ENCODE results near the gene MMRN2. TPM values are rescaled to one million over a fixed set of nuclear protein-coding genes. Genes with fewer than 3 reads are reported as not detected.
"Not testable (repeated sequence)": the region's sequence is repeated elsewhere in the genome, so short reads cannot be mapped to it uniquely, and the experiment has no call there.

Gene MMRN2
- total RNA-seq, 2 experiments from 2014 or later = not detected

GRCh38 chr10:86951184-86951761 is 6.1 kb downstream of the MMRN2 start:
- H3K4me1 ChIP-seq (ENCODE audit: insufficient read depth, low read length, poor library complexity, severe bottlenecking) = no peaks in the 10 kb centered on the region
- no peaks in the 10 kb centered on the region for H3K79me2 ChIP-seq (ENCODE audit: insufficient read depth, low read depth, low read length)
- H2AFZ ChIP-seq (ENCODE audit: low read length) = no peak overlapping the region
- no peak for DNase-seq (ENCODE audit: low spot score)
- BruUV-seq (replicated peaks) = no TSS peak
- no peaks in the 10 kb centered on the region for H4K20me1 ChIP-seq (ENCODE audit: insufficient read depth, low read length)
- no peak overlapping the region for H3K4me2 ChIP-seq (ENCODE audit: low read length)
- intact Hi-C loops (cut with micrococcal nuclease; ENCODE audit: unreplicated experiment) = no loop called here
- POLR2A ChIA-PET = interaction anchor here (0.7 kb wide), 1 partner anchor 92 kb away, joined by 3 read pairs; no protein-coding TSS in a partner anchor
- CTCF ChIA-PET (ENCODE audit: unreplicated experiment) = no interaction called here
- no peaks in the 10 kb centered on the region for H3K9me3 ChIP-seq (ENCODE audit: low read length)
- no peaks in the 10 kb centered on the region for H3K36me3 ChIP-seq (ENCODE audit: insufficient read depth, low read length)
- H3K27ac ChIP-seq (ENCODE audit: low read depth, low read length, poor library complexity, severe bottlenecking) = no peak overlapping the region
- no peaks in the 10 kb centered on the region for H3K9me2 ChIP-seq (ENCODE audit: insufficient read depth, low read length)
- no peak for TF ChIP-seq CTCF (conservative IDR thresholded peaks at IDR 0.05; ENCODE audit: low read length)
- TF ChIP-seq EZH2phosphoT487 (IDR thresholded peaks at IDR 0.05; ENCODE audit: borderline replicate concordance, low read depth, low read length) = no peak
- no peak overlapping the region for H3K4me3 ChIP-seq (ENCODE audit: low read depth, low read length, poor library complexity, severe bottlenecking)

- no peaks in the 10 kb centered on the region for H3K36me3 ChIP-seq (ENCODE audit: insufficient read depth, low read length)
- ChIA-PET POLR2A (interaction anchor here (0.7 kb wide), 1 partner anchor 92 kb away, joined by 3 read pairs; no protein-coding TSS in a partner anchor), CTCF (ENCODE audit: unreplicated experiment) (no interaction called here)
- no peaks in the 10 kb centered on the region for H3K79me2 ChIP-seq (ENCODE audit: insufficient read depth, low read depth, low read length)
- H3K4me2 ChIP-seq (ENCODE audit: low read length) = no peak overlapping the region
- no peak overlapping the region for H3K27ac ChIP-seq (ENCODE audit: low read depth, low read length, poor library complexity, severe bottlenecking)
- BruUV-seq (replicated peaks) = no TSS peak
- H3K9me2 ChIP-seq (ENCODE audit: insufficient read depth, low read length) = no peaks in the 10 kb centered on the region
- H3K4me1 ChIP-seq (ENCODE audit: insufficient read depth, low read length, poor library complexity, severe bottlenecking) = no peaks in the 10 kb centered on the region
- H3K4me3 ChIP-seq (ENCODE audit: low read depth, low read length, poor library complexity, severe bottlenecking) = no peak overlapping the region
- H2AFZ ChIP-seq (ENCODE audit: low read length) = no peak overlapping the region
- H3K9me3 ChIP-seq (ENCODE audit: low read length) = no peaks in the 10 kb centered on the region
- intact Hi-C loops (cut with micrococcal nuclease; ENCODE audit: unreplicated experiment) = no loop called here
- no peaks in the 10 kb centered on the region for H4K20me1 ChIP-seq (ENCODE audit: insufficient read depth, low read length)
- DNase-seq (ENCODE audit: low spot score) = no peak
- no peak for TF ChIP-seq EZH2phosphoT487 (IDR thresholded peaks at IDR 0.05; ENCODE audit: borderline replicate concordance, low read depth, low read length)
- TF ChIP-seq CTCF (conservative IDR thresholded peaks at IDR 0.05; ENCODE audit: low read length) = no peak
Observed at GRCh38 chr10:86950349-86950748, 7.1 kb downstream of the MMRN2 start.

- H3K36me3 ChIP-seq (ENCODE audit: insufficient read depth, low read length); DNase-seq (ENCODE audit: low spot score); H3K4me3 ChIP-seq (ENCODE audit: low read depth, low read length, poor library complexity, severe bottlenecking); H4K20me1 ChIP-seq (ENCODE audit: insufficient read depth, low read length); CTCF ChIA-PET (ENCODE audit: unreplicated experiment); H3K27ac ChIP-seq (ENCODE audit: low read depth, low read length, poor library complexity, severe bottlenecking); H3K9me2 ChIP-seq (ENCODE audit: insufficient read depth, low read length); H3K9me3 ChIP-seq (ENCODE audit: low read length); BruUV-seq (replicated peaks); H3K79me2 ChIP-seq (ENCODE audit: insufficient read depth, low read depth, low read length); H3K4me1 ChIP-seq (ENCODE audit: insufficient read depth, low read length, poor library complexity, severe bottlenecking); intact Hi-C loops (cut with micrococcal nuclease; ENCODE audit: unreplicated experiment); H3K4me2 ChIP-seq (ENCODE audit: low read length); H2AFZ ChIP-seq (ENCODE audit: low read length): not testable (repeated sequence)
- POLR2A ChIA-PET = interaction anchor here (0.8 kb wide), 1 partner anchor 185 kb away, joined by 3 read pairs; no protein-coding TSS in a partner anchor
Observed at GRCh38 chr10:86947806-86948205, 9.6 kb downstream of the MMRN2 start.

Measured in OCI-LY7 (cell line).